Uterus (tissue), 4 donors: ENCODE data around the gene ZCCHC14. TPM values are rescaled to one million over a fixed set of nuclear protein-coding genes. Genes with fewer than 3 reads are reported as not detected.

ENCODE experiments used
- DNase-seq, 2 donors: peaks; one replicate each; pipeline ENCODE4 v3.0.0-alpha.2; 2019 to 2020
- H3K27ac ChIP-seq, 2 donors: fragments of 200-600 bp; sonication (generic); 1 replicate in 1 of 2; 2 replicates in 1 of 2; pipeline ENCODE4 v1.5.1; 2016 to 2018
- H3K27me3 ChIP-seq, 2 donors: fragments of 200-600 bp; sonication (generic); one replicate each; pipeline ENCODE4 v1.5.1; 2018 to 2019; ENCODE audit warnings: control low read depth in 1 of 2
- H3K36me3 ChIP-seq, 2 donors: fragments of 200-600 bp; sonication (generic); one replicate each; pipeline ENCODE4 v1.5.1; 2019; ENCODE audit warnings: control low read depth in 1 of 2
- H3K4me1 ChIP-seq, 2 donors: fragments of 200-600 bp; sonication (generic); one replicate each; pipeline ENCODE4 v1.5.1; 2018 to 2019; ENCODE audit warnings: control low read depth in 1 of 2
- H3K4me3 ChIP-seq, 2 donors: fragments of 200-600 bp; sonication (generic); 1 replicate in 1 of 2; 2 replicates in 1 of 2; pipeline ENCODE4 v1.5.1; 2018 to 2019; ENCODE audit warnings: mild to moderate bottlenecking in 1 of 2
- H3K9me3 ChIP-seq, 2 donors: fragments of 200-600 bp; sonication (generic); one replicate each; pipeline ENCODE4 v1.5.1; 2019; ENCODE audit warnings: control low read depth in 1 of 2
- POLR2A ChIP-seq, 2 donors: fragments of 450-650 bp; IDR thresholded peaks; one replicate each; pipeline ENCODE4 v1.6.1; 2016; ENCODE audit warnings: antibody characterized with exemption in 2 of 2, mild to moderate bottlenecking in 1 of 2, moderate library complexity in 1 of 2
- intact Hi-C: fragments of 100-400 bp; cut with DNase I; formaldehyde crosslinking; loops from one replicate; pipeline ENCODE4 v1.15.1; 2023; ENCODE audit warnings: low total_unique reads
- total RNA-seq, 4 donors: library from RNA; depleted of rRNA in 3 of 4; stranded (reverse); fragments of >200 nt in 3 of 4; gene quantifications; one replicate each; pipeline versions ENCODE4 v1.1.0 to v1.2.4, GENCODE V29; 2014 to 2023
- TF ChIP-seq, protein P1 (sequence below), 4 experiments: fragments of 200-600 bp in 2 of 4; fragments of 450-650 bp in 2 of 4; sonication (generic) in 2 of 4; IDR thresholded peaks; one replicate each; pipeline ENCODE4 v1.5.1; 2016 to 2019; ENCODE audit warnings: antibody characterized with exemption in 4 of 4, mild to moderate bottlenecking in 2 of 4, moderate library complexity in 1 of 4
- donor health status: DM: yes; HTN: yes; CAD: no.

ZCCHC14 gene
- total RNA-seq, 4 donors from 2014 or later = 9.2 to 33.0 (median 20.6) TPM

- Histone ChIP-seq H3K36me3 (no peaks in the 10 kb centered on the region), H3K4me3 (no peak overlapping the region), H3K27me3 (no peaks in the 10 kb centered on the region), H3K9me3 (peaks cover 0 to 17% of the 10 kb centered on the region in 2 donors), H3K27ac (no peak overlapping the region), H3K4me1 (no peaks in the 10 kb centered on the region)
- DNase-seq = no peak
- TF ChIP-seq POLR2A (IDR thresholded peaks at IDR 0.05) = no peak
- TF ChIP-seq, protein P1, sequence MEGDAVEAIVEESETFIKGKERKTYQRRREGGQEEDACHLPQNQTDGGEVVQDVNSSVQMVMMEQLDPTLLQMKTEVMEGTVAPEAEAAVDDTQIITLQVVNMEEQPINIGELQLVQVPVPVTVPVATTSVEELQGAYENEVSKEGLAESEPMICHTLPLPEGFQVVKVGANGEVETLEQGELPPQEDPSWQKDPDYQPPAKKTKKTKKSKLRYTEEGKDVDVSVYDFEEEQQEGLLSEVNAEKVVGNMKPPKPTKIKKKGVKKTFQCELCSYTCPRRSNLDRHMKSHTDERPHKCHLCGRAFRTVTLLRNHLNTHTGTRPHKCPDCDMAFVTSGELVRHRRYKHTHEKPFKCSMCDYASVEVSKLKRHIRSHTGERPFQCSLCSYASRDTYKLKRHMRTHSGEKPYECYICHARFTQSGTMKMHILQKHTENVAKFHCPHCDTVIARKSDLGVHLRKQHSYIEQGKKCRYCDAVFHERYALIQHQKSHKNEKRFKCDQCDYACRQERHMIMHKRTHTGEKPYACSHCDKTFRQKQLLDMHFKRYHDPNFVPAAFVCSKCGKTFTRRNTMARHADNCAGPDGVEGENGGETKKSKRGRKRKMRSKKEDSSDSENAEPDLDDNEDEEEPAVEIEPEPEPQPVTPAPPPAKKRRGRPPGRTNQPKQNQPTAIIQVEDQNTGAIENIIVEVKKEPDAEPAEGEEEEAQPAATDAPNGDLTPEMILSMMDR (IDR thresholded peaks at IDR 0.05) = no peak
- intact Hi-C loops = no loop called here
Observed at GRCh38 chr16:87531418-87531817, 38.6 kb upstream of the ZCCHC14 start.

GRCh38 chr16:87528690-87529579, 36.1 kb upstream of the ZCCHC14 start:
- Histone ChIP-seq H3K4me3 (no peak overlapping the region), H3K9me3 (peaks cover 0 to 17% of the 10 kb centered on the region in 2 donors), H3K27me3 (no peaks in the 10 kb centered on the region), H3K27ac (no peak overlapping the region), H3K36me3 (no peaks in the 10 kb centered on the region), H3K4me1 (no peaks in the 10 kb centered on the region)
- intact Hi-C loops = no loop called here
- TF ChIP-seq, protein P1 (IDR thresholded peaks at IDR 0.05) = no peak
- TF ChIP-seq POLR2A (IDR thresholded peaks at IDR 0.05) = no peak
- no peak for DNase-seq

- intact Hi-C loops = no loop called here
- TF ChIP-seq POLR2A (IDR thresholded peaks at IDR 0.05) = no peak
- TF ChIP-seq, protein P1 (IDR thresholded peaks at IDR 0.05) = no peak
- peaks cover 0 to 7% of the 10 kb centered on the region in 2 donors for H3K9me3 ChIP-seq
Observed at GRCh38 chr16:87527055-87527724, 34.4 kb upstream of the ZCCHC14 start.

GRCh38 chr16:87526238-87526947, 33.6 kb upstream of the ZCCHC14 start:
- TF ChIP-seq, protein P1 (IDR thresholded peaks at IDR 0.05) = no peak
- no peak for TF ChIP-seq POLR2A (IDR thresholded peaks at IDR 0.05)

More at GRCh38 chr16:87527055-87527724, 34.4 kb upstream of the ZCCHC14 start:
- no peaks in the 10 kb centered on the region for H3K36me3 ChIP-seq
- no peak for DNase-seq
- H3K27me3 ChIP-seq = no peaks in the 10 kb centered on the region
- no peak overlapping the region for H3K4me3 ChIP-seq
- no peak overlapping the region for H3K27ac ChIP-seq
- H3K4me1 ChIP-seq = no peaks in the 10 kb centered on the region

More at GRCh38 chr16:87526238-87526947, 33.6 kb upstream of the ZCCHC14 start:
- DNase-seq = no peak
- H3K9me3 ChIP-seq = peaks cover 0 to 7% of the 10 kb centered on the region in 2 donors
- H3K36me3 ChIP-seq = no peaks in the 10 kb centered on the region
- no peaks in the 10 kb centered on the region for H3K27me3 ChIP-seq
- intact Hi-C loops = no loop called here
- no peak overlapping the region for H3K4me3 ChIP-seq
- no peaks in the 10 kb centered on the region for H3K4me1 ChIP-seq
- no peak overlapping the region for H3K27ac ChIP-seq
